Stromal cell of bone marrow (primary cell): Measurements from ENCODE around the gene GARNL3.

Source experiments
- DNase-seq: peaks from one replicate; pipeline ENCODE4 v3.0.0-alpha.2; 2012; ENCODE audit warnings: low read depth

GARNL3 gene, protein sequence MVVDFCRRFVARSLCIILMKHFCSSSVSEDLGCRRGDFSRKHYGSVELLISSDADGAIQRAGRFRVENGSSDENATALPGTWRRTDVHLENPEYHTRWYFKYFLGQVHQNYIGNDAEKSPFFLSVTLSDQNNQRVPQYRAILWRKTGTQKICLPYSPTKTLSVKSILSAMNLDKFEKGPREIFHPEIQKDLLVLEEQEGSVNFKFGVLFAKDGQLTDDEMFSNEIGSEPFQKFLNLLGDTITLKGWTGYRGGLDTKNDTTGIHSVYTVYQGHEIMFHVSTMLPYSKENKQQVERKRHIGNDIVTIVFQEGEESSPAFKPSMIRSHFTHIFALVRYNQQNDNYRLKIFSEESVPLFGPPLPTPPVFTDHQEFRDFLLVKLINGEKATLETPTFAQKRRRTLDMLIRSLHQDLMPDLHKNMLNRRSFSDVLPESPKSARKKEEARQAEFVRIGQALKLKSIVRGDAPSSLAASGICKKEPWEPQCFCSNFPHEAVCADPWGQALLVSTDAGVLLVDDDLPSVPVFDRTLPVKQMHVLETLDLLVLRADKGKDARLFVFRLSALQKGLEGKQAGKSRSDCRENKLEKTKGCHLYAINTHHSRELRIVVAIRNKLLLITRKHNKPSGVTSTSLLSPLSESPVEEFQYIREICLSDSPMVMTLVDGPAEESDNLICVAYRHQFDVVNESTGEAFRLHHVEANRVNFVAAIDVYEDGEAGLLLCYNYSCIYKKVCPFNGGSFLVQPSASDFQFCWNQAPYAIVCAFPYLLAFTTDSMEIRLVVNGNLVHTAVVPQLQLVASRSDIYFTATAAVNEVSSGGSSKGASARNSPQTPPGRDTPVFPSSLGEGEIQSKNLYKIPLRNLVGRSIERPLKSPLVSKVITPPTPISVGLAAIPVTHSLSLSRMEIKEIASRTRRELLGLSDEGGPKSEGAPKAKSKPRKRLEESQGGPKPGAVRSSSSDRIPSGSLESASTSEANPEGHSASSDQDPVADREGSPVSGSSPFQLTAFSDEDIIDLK

DNA sequence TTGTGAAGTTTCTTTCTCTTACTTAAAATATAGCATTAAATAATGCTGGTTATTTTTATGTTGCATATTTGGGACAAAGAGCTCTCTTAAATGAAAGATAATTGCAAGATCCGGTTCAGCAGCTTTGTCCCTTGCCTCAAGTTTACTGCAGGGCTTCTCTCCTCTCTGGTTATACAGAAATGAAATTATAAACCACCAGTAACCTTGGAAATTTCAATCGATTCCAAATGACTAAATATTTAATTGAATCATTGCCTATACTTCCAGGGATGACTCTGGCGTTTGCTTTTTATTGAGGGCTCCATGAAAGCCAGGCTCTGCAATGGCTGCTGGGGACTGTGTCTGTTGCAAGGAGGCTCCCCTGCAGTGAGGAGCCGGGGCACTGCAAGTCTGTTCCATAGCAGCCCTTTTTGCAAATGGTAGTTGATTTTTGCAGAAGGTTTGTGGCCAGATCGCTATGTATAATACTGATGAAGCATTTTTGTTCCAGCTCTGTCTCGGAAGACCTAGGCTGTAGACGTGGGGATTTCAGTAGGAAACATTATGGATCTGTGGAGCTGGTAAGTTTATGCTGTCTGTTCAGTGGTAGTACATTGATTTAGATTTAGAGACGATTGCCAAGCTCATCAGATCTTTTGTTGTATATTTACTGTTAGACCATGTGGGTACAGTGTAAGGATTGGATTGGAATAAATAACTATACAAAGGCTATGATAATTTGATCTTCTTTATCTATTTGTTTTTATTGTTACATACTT is at the start of gene GARNL3:
Gene GARNL3 (plus strand): TSS at position 313 of the 758 bp plus-strand sequence. CDS start 104 bp downstream, at position 417.
- DNase-seq, result no peak

- no peak for DNase-seq
Observed at GRCh38 chr9:127215268-127216209, 49.0 kb upstream of the GARNL3 start.

- no peak for DNase-seq
Observed at GRCh38 chr9:127216210-127216887, 48.2 kb upstream of the GARNL3 start.

- DNase-seq, result no peak
Observed at GRCh38 chr9:127216888-127217217, 47.7 kb upstream of the GARNL3 start.

- DNase-seq, result no peak
Observed at GRCh38 chr9:127218818-127219217, 45.8 kb upstream of the GARNL3 start.

GRCh38 chr9:127219520-127219919 is 45.1 kb upstream of the GARNL3 start:
- no peak for DNase-seq

DNA sequence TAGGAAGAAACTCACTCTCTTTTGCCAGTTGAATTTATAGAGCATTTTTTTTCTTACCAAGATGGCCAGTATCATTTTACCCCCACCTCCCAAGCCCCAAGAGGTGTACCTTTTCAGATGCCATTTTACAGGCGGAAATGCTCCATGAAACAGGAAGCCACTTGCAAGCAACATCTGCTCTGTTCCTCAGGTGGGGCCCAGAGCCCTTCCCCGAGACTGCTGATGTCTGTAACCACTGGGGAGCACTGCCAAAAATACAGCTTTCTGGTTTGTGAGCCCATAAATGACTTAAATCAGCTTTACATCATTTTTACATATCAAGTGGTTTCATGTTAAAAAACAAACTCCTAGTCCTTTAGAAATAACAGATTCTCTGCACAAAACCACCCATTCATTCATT is 42.9 kb upstream of the GARNL3 start:
- no peak for DNase-seq

GRCh38 chr9:127222388-127223095 is 42.0 kb upstream of the GARNL3 start:
- DNase-seq, result no peak

DNA sequence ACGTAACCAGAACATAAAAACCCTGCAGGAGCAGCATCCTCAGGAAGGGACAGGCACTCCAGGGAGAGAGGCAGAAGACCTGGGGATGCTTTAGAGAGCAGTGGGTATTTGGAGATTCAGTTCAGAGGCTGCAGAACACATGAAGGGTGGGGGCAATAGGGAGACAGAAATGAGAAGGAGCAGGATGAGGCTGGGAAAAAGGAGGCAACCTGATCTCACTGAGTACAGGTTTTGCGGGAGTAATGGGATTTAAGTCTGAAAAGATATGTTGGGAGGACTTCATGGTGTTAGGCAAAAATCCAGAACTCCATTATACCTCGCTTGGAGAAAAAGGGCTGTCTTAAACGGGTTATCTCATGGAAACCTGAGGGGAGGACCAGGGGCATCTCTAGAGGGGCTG is 41.3 kb upstream of the GARNL3 start:
- DNase-seq, result no peak

DNA sequence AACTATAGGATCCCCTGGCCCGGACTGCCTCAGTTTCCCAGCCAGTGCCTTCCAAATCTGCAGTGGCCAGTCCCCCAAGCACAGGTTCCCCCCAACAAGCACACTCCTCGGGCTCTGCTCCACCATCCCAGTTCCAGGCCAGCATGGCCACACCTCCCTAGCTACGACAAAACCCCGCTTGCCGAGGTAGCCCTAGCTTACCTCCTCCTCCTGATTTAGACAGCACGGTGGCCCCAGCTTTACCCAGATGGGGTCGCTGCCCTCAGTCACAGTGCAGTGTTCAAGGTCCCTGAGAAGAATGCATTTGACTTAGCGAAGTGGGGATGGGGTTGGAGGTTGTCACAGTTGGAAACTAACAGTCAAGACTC is 40.8 kb upstream of the GARNL3 start:
- no peak for DNase-seq

GRCh38 chr9:127224178-127224882 is 40.2 kb upstream of the GARNL3 start:
- no peak for DNase-seq

GRCh38 chr9:127224883-127225739 is 39.5 kb upstream of the GARNL3 start:
- peak; percentile 69 for DNase-seq

GRCh38 chr9:127225801-127226625 is 38.6 kb upstream of the GARNL3 start:
- no peak for DNase-seq

DNA sequence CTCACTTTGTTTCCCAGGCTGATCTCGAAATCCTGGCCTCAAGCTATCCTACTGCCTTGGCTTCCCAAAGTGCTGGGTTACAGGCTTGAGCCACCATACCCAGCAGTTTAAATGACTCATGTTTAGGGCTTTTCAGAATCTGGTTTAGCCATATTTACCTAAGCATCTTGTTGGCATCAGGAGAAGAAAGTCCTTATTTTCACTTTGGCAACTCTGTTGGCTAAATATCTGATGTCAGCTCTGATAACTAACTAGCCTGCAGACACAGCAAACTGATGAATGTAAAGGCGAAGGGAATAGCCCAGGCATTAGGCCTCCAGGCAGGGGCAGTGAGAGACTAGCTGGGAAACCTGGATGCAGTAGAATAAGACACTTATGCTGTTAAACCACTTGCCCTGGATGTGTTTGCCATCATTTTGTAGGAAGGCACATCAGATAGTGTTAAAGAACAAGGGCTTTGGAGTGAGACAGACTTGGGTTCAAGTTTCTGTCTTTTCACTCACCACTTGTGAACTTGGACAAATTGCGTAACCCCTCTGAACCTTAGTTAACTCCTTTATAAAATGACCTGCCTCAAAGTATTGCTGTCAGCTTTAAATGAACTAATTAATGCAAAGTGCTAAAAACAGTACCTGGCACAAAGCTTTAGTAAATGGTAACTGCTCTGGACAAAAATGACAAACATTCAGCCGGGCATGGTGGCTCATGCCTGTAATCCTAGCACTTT is 34.7 kb upstream of the GARNL3 start:
- DNase-seq, result no peak

DNA sequence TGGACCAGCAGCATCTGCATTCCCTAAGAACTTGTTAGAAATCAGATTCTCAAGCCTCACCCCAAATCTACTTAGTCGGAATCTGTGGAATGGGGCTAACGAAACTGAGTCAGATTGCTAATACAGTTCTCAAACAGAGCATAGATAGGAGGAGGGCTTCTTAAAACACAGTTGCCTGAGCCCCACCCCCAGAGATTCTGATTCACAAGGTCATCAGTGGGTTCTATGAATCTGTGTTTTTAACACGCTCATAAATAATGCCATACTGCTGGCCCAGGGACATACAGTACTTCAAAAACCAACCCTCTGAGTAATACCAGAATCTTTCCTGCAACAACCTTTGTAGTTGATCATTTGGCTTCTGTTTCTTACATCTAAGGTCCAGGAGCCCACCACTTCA is 32.9 kb upstream of the GARNL3 start:
- no peak for DNase-seq

GRCh38 chr9:127232833-127233549 is 31.6 kb upstream of the GARNL3 start:
- DNase-seq, result no peak
